K562 (cell line): Measurements from ENCODE around the gene SYCP1. TPM values are rescaled to one million over a fixed set of nuclear protein-coding genes. Genes with fewer than 3 reads are reported as not detected.
A peak's percentile ranks its signal among the peaks of the same experiment; 100 is the strongest.
"Not testable (repeated sequence)": the region's sequence is repeated elsewhere in the genome, so short reads cannot be mapped to it uniquely, and the experiment has no call there.

ENCODE experiments used
- ATAC-seq: fragments of 200-7000 bp; cut with Tn5 transposase; 3 replicates; pipeline ENCODE4 v1.9.1; 2020; ENCODE audit warnings: moderate library complexity
- BruUV-seq: library from RNA; stranded (reverse); fragments of 400-500 nt; replicated peaks from 2 replicates; lab custom pipeline; 2021; lab: Mats Ljungman, UMichigan
- CTCF ChIA-PET: fragments of 300-600 bp; formaldehyde crosslinking; extraction: SDS; loops from one replicate; lab custom pipeline; 2021; ENCODE audit warnings: low intra/inter-chr PET ratio; lab: Yijun Ruan, JAX
- POLR2A ChIA-PET: fragments of 300-600, 350-650 bp; sonication (Branson Sonifier 250); formaldehyde crosslinking; extraction: SDS; loops from one replicate; lab custom pipeline; 2021; ENCODE audit warnings: antibody characterized with exemption, inconsistent platforms; lab: Yijun Ruan, JAX
- DNase-seq, 4 experiments: peaks; one replicate each; pipeline versions ENCODE4 v3.0.0 to v3.0.0-alpha.2; 2011 to 2018; ENCODE audit warnings: low spot score in 3 of 4, mixed read lengths in 3 of 4; ENCODE audit errors: extremely low read depth in 1 of 4
- FAIRE-seq: peaks from 2 replicates; lab custom pipeline; 2011; peaks lifted over from hg19 to GRCh38; lab: Jason Lieb, UNC
- H2AFZ ChIP-seq: 2 replicates; pipeline ENCODE4 v1.6.0; 2011; ENCODE audit warnings: low read depth, low read length, control low read depth, inconsistent platforms
- H3K27ac ChIP-seq: fragments of 200-600 bp; 3 replicates; pipeline ENCODE4 v1.8.0; 2011; ENCODE audit warnings: low read depth, mild to moderate bottlenecking, control low read depth, inconsistent platforms, low read length, moderate library complexity, mixed read lengths; ENCODE audit errors: extremely low read depth
- H3K27me3 ChIP-seq, 2 experiments: fragments of 300-600 bp in 1 of 2; 2 replicates in 1 of 2; 3 replicates in 1 of 2; pipeline versions ENCODE4 v1.6.0 to v1.8.0; 2011; ENCODE audit warnings: inconsistent platforms in 2 of 2, low read length in 2 of 2, mild to moderate bottlenecking in 1 of 2, mixed read lengths in 1 of 2, moderate library complexity in 1 of 2; ENCODE audit not compliant: control insufficient read depth in 2 of 2, insufficient read depth in 2 of 2
- H3K36me3 ChIP-seq: fragments of 300-600 bp; 3 replicates; pipeline ENCODE4 v1.8.0; 2011; ENCODE audit warnings: mild to moderate bottlenecking, low read length, inconsistent platforms; ENCODE audit not compliant: control insufficient read depth, insufficient read depth
- H3K4me1 ChIP-seq, 2 experiments: fragments of 200-600 bp in 1 of 2; replicated peaks in 1 of 2; 2 replicates in 1 of 2; 3 replicates in 1 of 2; pipeline versions ENCODE4 v1.5.1 to v1.8.0; 2011; ENCODE audit warnings: inconsistent platforms in 2 of 2, low read length in 2 of 2, mild to moderate bottlenecking in 1 of 2, mixed read lengths in 1 of 2, moderate library complexity in 1 of 2; ENCODE audit not compliant: control insufficient read depth in 2 of 2, insufficient read depth in 2 of 2
- H3K4me2 ChIP-seq: 2 replicates; pipeline ENCODE4 v1.6.1; 2011; ENCODE audit warnings: low read length, control low read depth, inconsistent platforms, mixed read lengths; ENCODE audit not compliant: insufficient read depth
- H3K4me3 ChIP-seq: fragments of 200-600 bp; sonication (generic), shearing (Covaris generic); 2 replicates; pipeline ENCODE4 v1.5.1; 2016; ENCODE audit warnings: control low read depth, inconsistent platforms
- H3K79me2 ChIP-seq: fragments of 200-600 bp; 3 replicates; pipeline ENCODE4 v1.8.0; 2011; ENCODE audit warnings: low read length, inconsistent platforms; ENCODE audit not compliant: control insufficient read depth, insufficient read depth
- H3K9ac ChIP-seq, 2 experiments: 2 replicates each; pipeline versions ENCODE4 v1.6.0 to v1.6.1; 2011; ENCODE audit warnings: low read depth in 2 of 2, low read length in 2 of 2, control low read depth in 1 of 2, inconsistent platforms in 1 of 2, mild to moderate bottlenecking in 1 of 2, mixed read lengths in 1 of 2; ENCODE audit not compliant: insufficient read depth in 1 of 2
- H3K9me1 ChIP-seq: one replicate; pipeline ENCODE4 v1.6.0; 2011; ENCODE audit warnings: inconsistent platforms, mild to moderate bottlenecking, low read length, moderate library complexity; ENCODE audit not compliant: control insufficient read depth, insufficient read depth
- H3K9me3 ChIP-seq: replicated peaks from 2 replicates; pipeline ENCODE4 v1.5.1; 2011; ENCODE audit warnings: low read depth, low read length, inconsistent platforms; ENCODE audit not compliant: control insufficient read depth, insufficient read depth
- H4K20me1 ChIP-seq: replicated peaks from 2 replicates; pipeline ENCODE4 v1.6.1; 2011; ENCODE audit warnings: low read length, inconsistent platforms, mixed read lengths; ENCODE audit not compliant: control insufficient read depth, insufficient read depth
- ATF3 ChIP-seq, 2 experiments: fragments of 450-650 bp in 1 of 2; sonication (generic) in 1 of 2; formaldehyde crosslinking in 1 of 2; IDR thresholded peaks in 1 of 2; conservative IDR thresholded peaks in 1 of 2; 2 replicates each; pipeline versions ENCODE4 v1.6.1 to v1.8.1; 2016 to 2023; ENCODE audit warnings: mild to moderate bottlenecking in 2 of 2, moderate library complexity in 2 of 2, inconsistent platforms in 1 of 2, missing genetic modification reagents in 1 of 2
- CEBPG ChIP-seq, 3 experiments: fragments of 200-800 bp in 1 of 3; sonication (Bioruptor generic) in 1 of 3; sonication (generic) in 1 of 3; formaldehyde crosslinking in 1 of 3; IDR thresholded peaks in 2 of 3; conservative IDR thresholded peaks in 1 of 3; 2 replicates each; pipeline versions ENCODE4 v1.6.1 to v1.8.0; 2016 to 2022; ENCODE audit warnings: missing compliant biosample characterization in 2 of 3, missing genetic modification characterization in 2 of 3, mild to moderate bottlenecking in 1 of 3, missing genetic modification reagents in 1 of 3
- HMG20B ChIP-seq: fragments of 250-450 bp; sonication (Bioruptor Pico); IDR thresholded peaks from 2 replicates; pipeline ENCODE4 v1.5.0; 2021; ENCODE audit warnings: mild to moderate bottlenecking
- NUFIP1 ChIP-seq: fragments of 450-650 bp; IDR thresholded peaks from 2 replicates; pipeline ENCODE4 v1.6.1; 2018; ENCODE audit not compliant: partially characterized antibody
- RFX5 ChIP-seq: IDR thresholded peaks from 2 replicates; pipeline ENCODE4 v1.6.1; 2011; ENCODE audit warnings: low read depth, mild to moderate bottlenecking, improper control_type of control experiment, low read length
- SNRNP70 ChIP-seq: fragments of 200-400 bp; formaldehyde crosslinking; optimal IDR thresholded peaks from 2 replicates; pipeline ENCODE3; 2017; ENCODE audit warnings: low read depth, low read length
- ZNF133 ChIP-seq: fragments of 250-450 bp; sonication (Bioruptor Pico); IDR thresholded peaks from 2 replicates; pipeline ENCODE4 v1.4.0; 2020; ENCODE audit warnings: mild to moderate bottlenecking
- ZNF316 ChIP-seq: fragments of 450-650 bp; IDR thresholded peaks from 2 replicates; pipeline ENCODE4 v1.6.1; 2016
- WGBS: fragments of 100-300 bp; shearing (Covaris generic); methylation state at CpG from one replicate; pipeline ENCODE4 v1.1.6; 2016; ENCODE audit warnings: low coverage, mixed read lengths; ENCODE audit not compliant: insufficient coverage; ENCODE audit errors: missing lambda C conversion rate; 5-methylcytosine and 5-hydroxymethylcytosine counted together
- in situ Hi-C: fragments of 300-500 bp; cut with MboI; formaldehyde crosslinking; loops from 4 replicates; pipeline ENCODE4 v1.15.0; 2018; ENCODE audit warnings: inconsistent platforms, mixed read lengths
- intact Hi-C: fragments of 100-400 bp; cut with micrococcal nuclease; formaldehyde crosslinking; loops from 2 replicates; pipeline ENCODE4 v1.14.2; 2022
- polyA plus RNA-seq, 8 experiments: library from polyadenylated mRNA; depleted of rRNA in 4 of 8; stranded (reverse) in 5 of 8; unstranded in 3 of 8; fragments of >200 nt; fragmentation: Nextera tagmentation in 2 of 8; fragmentation: Illumina TruSeq in 1 of 8; extraction: Ambion mirVana in 2 of 8; extraction: Trizol in 1 of 8; gene quantifications; 2 replicates each; pipeline versions ENCODE4 v1.2.1 to v1.2.3, GENCODE V29; 2011 to 2014; ENCODE audit warnings: inconsistent platforms in 1 of 8, missing spikeins in 1 of 8
- total RNA-seq, 7 experiments: library from RNA; depleted of rRNA in 6 of 7; stranded (reverse); fragments of >200 nt in 6 of 7; fragmentation: Illumina TruSeq in 2 of 7; extraction: Trizol in 2 of 7; gene quantifications; 2 replicates each; pipeline versions ENCODE4 v1.2.1 to v1.2.3, GENCODE V29; 2011 to 2021; ENCODE audit warnings: low replicate concordance in 1 of 7

SYCP1 gene
- total and polyA plus RNA-seq, 9 of the 15 experiments (the other 6 are each of a cell fraction or from before 2014, with no cell fraction given): not detected

GRCh38 chr1:115012434-115012833 lies 157.8 kb downstream of the SYCP1 start:
- no peak for DNase-seq
- BruUV-seq: no TSS peak
- Histone ChIP-seq H3K27me3 (no peaks in the 10 kb centered on the region), H4K20me1 (no peaks in the 10 kb centered on the region), H3K9me1 (no peaks in the 10 kb centered on the region), H2AFZ (no peak overlapping the region), H3K4me3 (no peak overlapping the region), H3K36me3 (no peaks in the 10 kb centered on the region), H3K4me1 (no peaks in the 10 kb centered on the region), H3K27ac (no peak overlapping the region), H3K9ac (no peak overlapping the region), H3K4me2 (no peak overlapping the region), H3K79me2 (no peaks in the 10 kb centered on the region), H3K9me3 (no peaks in the 10 kb centered on the region)
- in situ Hi-C loops (no loop called here), intact Hi-C loops (no loop called here)
- WGBS: 0% methylated on average over 1 of the region's 1 CpG
- ChIA-PET POLR2A (no interaction called here), CTCF (no interaction called here)
- ATAC-seq: no peak
- no peak for FAIRE-seq
- TF ChIP-seq RFX5: no peak
- TF ChIP-seq SNRNP70: no peak
- TF ChIP-seq NUFIP1: no peak
- TF ChIP-seq HMG20B: no peak

GRCh38 chr1:115013792-115014191 lies 159.1 kb downstream of the SYCP1 start:
- CTCF ChIA-PET: no interaction called here
- BruUV-seq: no TSS peak
- no peaks in the 10 kb centered on the region for H4K20me1 ChIP-seq
- H3K9ac ChIP-seq: no peak overlapping the region
- no peak overlapping the region for H3K27ac ChIP-seq
- no peaks in the 10 kb centered on the region for H3K9me1 ChIP-seq
- H3K36me3 ChIP-seq: no peaks in the 10 kb centered on the region
- no peaks in the 10 kb centered on the region for H3K9me3 ChIP-seq
- DNase-seq (no peak), ATAC-seq (no peak), FAIRE-seq (no peak)
- no peak for TF ChIP-seq ZNF133 (CRISPR knock-in tag)
- TF ChIP-seq CEBPG (CRISPR knock-in tag; IDR thresholded peaks at IDR 0.05): no peak
- TF ChIP-seq CEBPG (tag; conservative IDR thresholded peaks at IDR 0.05 in 1 of 2, IDR thresholded peaks at IDR 0.05 in 1 of 2): peak; percentile 13 to 69; a peak in 2 of 4 replicates
- peak; percentile 62 for TF ChIP-seq ATF3 (IDR thresholded peaks at IDR 0.05)
- no peak for TF ChIP-seq ATF3 (CRISPR knock-in tag; conservative IDR thresholded peaks at IDR 0.05)
- TF ChIP-seq ZNF316: peak; percentile 62
- intact Hi-C loops: no loop called here
- no peak overlapping the region for H2AFZ ChIP-seq
- H3K79me2 ChIP-seq: no peaks in the 10 kb centered on the region
- no peak overlapping the region for H3K4me3 ChIP-seq
- POLR2A ChIA-PET: interaction anchor here (0.6 kb wide), 1 partner anchor 8 kb away, joined by 3 read pairs; no protein-coding TSS in a partner anchor
- H3K4me1 ChIP-seq: no peaks in the 10 kb centered on the region
- 0% methylated on average over 2 of the region's 2 CpGs for WGBS
- no peak overlapping the region for H3K4me2 ChIP-seq
- no peaks in the 10 kb centered on the region for H3K27me3 ChIP-seq
- in situ Hi-C loops: no loop called here

- H3K27ac ChIP-seq, BruUV-seq, H3K27me3 ChIP-seq, H3K4me1 ChIP-seq, H3K9me3 ChIP-seq, H3K36me3 ChIP-seq, H3K9me1 ChIP-seq, POLR2A ChIA-PET, H3K4me3 ChIP-seq, in situ Hi-C loops, intact Hi-C loops, ATAC-seq, H3K79me2 ChIP-seq, H4K20me1 ChIP-seq, H3K4me2 ChIP-seq, FAIRE-seq, H2AFZ ChIP-seq, DNase-seq, H3K9ac ChIP-seq, CTCF ChIA-PET: not testable (repeated sequence)
- WGBS: 0% methylated on average over 9 of the region's 9 CpGs
Measured at GRCh38 chr1:115019549-115019948, 164.9 kb downstream of the SYCP1 start.
